Esophagus squamous epithelium (tissue), 5 donors: Measurements from ENCODE around the gene OR4C45. TPM values are rescaled to one million over a fixed set of nuclear protein-coding genes. Genes with fewer than 3 reads are reported as not detected.
"Not testable (repeated sequence)": the region's sequence is repeated elsewhere in the genome, so short reads cannot be mapped to it uniquely, and the experiment has no call there.

ENCODE experiments used
- DNase-seq: peaks from one replicate; lab custom pipeline; 2025; lab: John Stamatoyannopoulos, UW
- H3K27ac ChIP-seq, 4 donors: fragments of 200-600 bp; sonication (generic); one replicate each; pipeline ENCODE4 v1.5.1; 2016 to 2019; ENCODE audit warnings: mild to moderate bottlenecking in 1 of 4
- H3K27me3 ChIP-seq, 4 donors: fragments of 200-600 bp; sonication (generic); 1 replicate in 3 of 4; 2 replicates in 1 of 4; pipeline versions ENCODE4 v1.5.1 to v1.6.0; 2017 to 2021; ENCODE audit warnings: antibody characterized with exemption in 1 of 4
- H3K36me3 ChIP-seq, 3 donors: fragments of 200-600 bp; sonication (generic); one replicate each; pipeline ENCODE4 v1.5.1; 2016 to 2019
- H3K4me1 ChIP-seq, 3 donors: fragments of 200-600 bp; sonication (generic); one replicate each; pipeline ENCODE4 v1.5.1; 2017 to 2019
- H3K4me3 ChIP-seq, 4 donors: fragments of 200-600 bp; sonication (generic); 1 replicate in 3 of 4; 2 replicates in 1 of 4; pipeline ENCODE4 v1.5.1; 2016 to 2019; ENCODE audit warnings: mild to moderate bottlenecking in 2 of 4, moderate library complexity in 1 of 4
- H3K9me3 ChIP-seq, 3 donors: fragments of 200-600 bp; sonication (generic); one replicate each; pipeline ENCODE4 v1.5.1; 2016 to 2019
- POLR2A ChIP-seq, 4 donors: fragments of 450-650 bp; IDR thresholded peaks; one replicate each; pipeline ENCODE4 v1.6.1; 2017; ENCODE audit warnings: antibody characterized with exemption in 4 of 4, mild to moderate bottlenecking in 4 of 4, moderate library complexity in 3 of 4
- WGBS, 2 donors: methylation state at CpG; one replicate each; pipeline ENCODE4 v1.1.5; 2018; 5-methylcytosine and 5-hydroxymethylcytosine counted together
- intact Hi-C: fragments of 100-400 bp; cut with DNase I; formaldehyde crosslinking; loops from one replicate; pipeline ENCODE4 v1.15.0; 2022
- total RNA-seq, 4 donors: library from RNA; depleted of rRNA; stranded (reverse); fragments of >200 nt; gene quantifications; one replicate each; pipeline ENCODE4 v1.1.0, GENCODE V29; 2016
- TF ChIP-seq, protein P1 (sequence below), 6 experiments: fragments of 450-650 bp in 4 of 6; fragments of 200-600 bp in 2 of 6; sonication (generic) in 2 of 6; IDR thresholded peaks; one replicate each; pipeline ENCODE4 v1.5.1; 2016 to 2019; ENCODE audit warnings: antibody characterized with exemption in 6 of 6, mild to moderate bottlenecking in 4 of 6, moderate library complexity in 4 of 6
- donor health status: DM: yes; HTN: yes; CAD: no.

The OR4C45 gene
- total RNA-seq, 4 donors from 2014 or later: not detected

- 65 to 85% methylated on average over 6 of the region's 6 CpGs for WGBS, 2 donors
- Histone ChIP-seq H3K27me3 (no peaks in the 10 kb centered on the region), H3K27ac (no peak overlapping the region), H3K9me3 (peaks cover 0 to 70% (median 0%) of the 10 kb centered on the region in 3 donors), H3K4me3 (no peak overlapping the region), H3K4me1 (no peaks in the 10 kb centered on the region), H3K36me3 (no peaks in the 10 kb centered on the region)
- TF ChIP-seq, protein P1, sequence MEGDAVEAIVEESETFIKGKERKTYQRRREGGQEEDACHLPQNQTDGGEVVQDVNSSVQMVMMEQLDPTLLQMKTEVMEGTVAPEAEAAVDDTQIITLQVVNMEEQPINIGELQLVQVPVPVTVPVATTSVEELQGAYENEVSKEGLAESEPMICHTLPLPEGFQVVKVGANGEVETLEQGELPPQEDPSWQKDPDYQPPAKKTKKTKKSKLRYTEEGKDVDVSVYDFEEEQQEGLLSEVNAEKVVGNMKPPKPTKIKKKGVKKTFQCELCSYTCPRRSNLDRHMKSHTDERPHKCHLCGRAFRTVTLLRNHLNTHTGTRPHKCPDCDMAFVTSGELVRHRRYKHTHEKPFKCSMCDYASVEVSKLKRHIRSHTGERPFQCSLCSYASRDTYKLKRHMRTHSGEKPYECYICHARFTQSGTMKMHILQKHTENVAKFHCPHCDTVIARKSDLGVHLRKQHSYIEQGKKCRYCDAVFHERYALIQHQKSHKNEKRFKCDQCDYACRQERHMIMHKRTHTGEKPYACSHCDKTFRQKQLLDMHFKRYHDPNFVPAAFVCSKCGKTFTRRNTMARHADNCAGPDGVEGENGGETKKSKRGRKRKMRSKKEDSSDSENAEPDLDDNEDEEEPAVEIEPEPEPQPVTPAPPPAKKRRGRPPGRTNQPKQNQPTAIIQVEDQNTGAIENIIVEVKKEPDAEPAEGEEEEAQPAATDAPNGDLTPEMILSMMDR (IDR thresholded peaks at IDR 0.05): no peak
- TF ChIP-seq POLR2A (IDR thresholded peaks at IDR 0.05): no peak
- intact Hi-C loops: no loop called here
- DNase-seq: no peak
Observed at GRCh38 chr11:50074161-50074560, 41.5 kb downstream of the OR4C45 start.

DNA sequence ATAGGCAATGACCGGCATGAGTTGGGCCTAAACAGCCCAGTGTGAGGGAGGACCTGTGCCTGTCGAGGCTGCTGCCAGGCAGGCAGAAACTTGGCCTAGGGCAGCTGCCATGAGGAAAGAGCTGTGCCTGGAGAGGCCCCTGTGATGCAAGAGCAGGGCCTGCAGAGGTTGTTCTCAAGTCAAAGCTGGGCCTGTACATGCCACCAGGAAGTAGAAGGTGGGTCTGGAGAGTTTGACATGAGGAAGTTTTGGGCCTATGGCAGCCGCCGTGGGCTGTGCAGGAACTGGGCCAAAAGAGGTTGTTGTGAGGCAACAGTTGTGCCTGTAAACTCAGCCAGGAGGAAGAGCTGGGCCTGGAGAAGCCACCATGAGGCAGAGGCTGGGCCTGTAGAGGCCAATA lies 43.2 kb downstream of the OR4C45 start:
- Histone ChIP-seq H3K27ac (no peak overlapping the region), H3K4me1 (no peaks in the 10 kb centered on the region), H3K4me3 (no peak overlapping the region), H3K27me3 (no peaks in the 10 kb centered on the region), H3K9me3 (peaks cover 0 to 68% (median 0%) of the 10 kb centered on the region in 3 donors), H3K36me3 (no peaks in the 10 kb centered on the region)
- no peak for TF ChIP-seq POLR2A (IDR thresholded peaks at IDR 0.05)
- TF ChIP-seq, protein P1 (IDR thresholded peaks at IDR 0.05): no peak
- DNase-seq: no peak
- 52 to 77% methylated on average over 4 of the region's 4 CpGs for WGBS, 2 donors
- intact Hi-C loops: no loop called here

GRCh38 chr11:50077526-50077925 lies 44.9 kb downstream of the OR4C45 start:
- no peak overlapping the region for H3K27ac ChIP-seq
- TF ChIP-seq POLR2A (IDR thresholded peaks at IDR 0.05): no peak
- TF ChIP-seq, protein P1 (IDR thresholded peaks at IDR 0.05): no peak
- WGBS, 2 donors: 70 to 84% methylated on average over 5 of the region's 5 CpGs
- no peak overlapping the region for H3K4me3 ChIP-seq
- H3K36me3 ChIP-seq: no peaks in the 10 kb centered on the region
- DNase-seq: no peak
- intact Hi-C loops: no loop called here
- H3K27me3 ChIP-seq: no peaks in the 10 kb centered on the region
- no peaks in the 10 kb centered on the region for H3K4me1 ChIP-seq
- H3K9me3 ChIP-seq: peaks cover 0 to 52% (median 0%) of the 10 kb centered on the region in 3 donors

GRCh38 chr11:50078001-50078400 lies 45.3 kb downstream of the OR4C45 start:
- Histone ChIP-seq H3K4me3 (no peak overlapping the region), H3K27ac (no peak overlapping the region), H3K4me1 (no peaks in the 10 kb centered on the region), H3K9me3 (peaks cover 0 to 47% (median 0%) of the 10 kb centered on the region in 3 donors), H3K27me3 (no peaks in the 10 kb centered on the region), H3K36me3 (no peaks in the 10 kb centered on the region)
- TF ChIP-seq, protein P1 (IDR thresholded peaks at IDR 0.05): no peak
- TF ChIP-seq POLR2A (IDR thresholded peaks at IDR 0.05): no peak
- intact Hi-C loops: no loop called here
- 77 to 88% methylated on average over 1 of the region's 1 CpG for WGBS, 2 donors
- DNase-seq: no peak

DNA sequence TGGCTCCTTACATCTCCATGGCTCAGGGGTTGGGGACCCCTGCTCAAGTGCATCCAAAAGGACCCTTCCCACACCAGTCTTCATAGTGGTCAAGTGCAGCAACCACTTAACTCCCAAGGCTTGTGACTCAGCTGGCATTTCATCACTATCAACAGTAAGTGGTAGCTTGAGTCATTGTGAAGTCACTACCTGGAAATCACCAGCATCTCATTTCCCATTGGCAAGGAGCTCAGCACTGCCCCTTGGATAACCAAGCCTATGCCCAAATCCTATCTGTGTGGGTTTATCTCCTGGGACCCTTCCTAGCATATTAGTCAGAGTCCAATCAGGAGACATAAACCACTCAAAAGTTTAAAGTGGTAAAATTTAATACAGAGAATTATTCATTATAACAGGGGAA lies 46.3 kb downstream of the OR4C45 start:
- intact Hi-C loops, H3K27me3 ChIP-seq, H3K36me3 ChIP-seq, H3K4me3 ChIP-seq, H3K27ac ChIP-seq, H3K4me1 ChIP-seq, DNase-seq: not testable (repeated sequence)
- peaks cover 0 to 37% (median 0%) of the 10 kb centered on the region in 3 donors for H3K9me3 ChIP-seq

- intact Hi-C loops: no loop called here
- no peak overlapping the region for H3K4me3 ChIP-seq
- TF ChIP-seq, protein P1 (IDR thresholded peaks at IDR 0.05): no peak
- TF ChIP-seq POLR2A (IDR thresholded peaks at IDR 0.05): no peak
- no peaks in the 10 kb centered on the region for H3K27me3 ChIP-seq
- H3K4me1 ChIP-seq: no peaks in the 10 kb centered on the region
- no peak for DNase-seq
- H3K36me3 ChIP-seq: no peaks in the 10 kb centered on the region
- H3K27ac ChIP-seq: no peak overlapping the region
- peaks cover 0 to 30% (median 0%) of the 10 kb centered on the region in 3 donors for H3K9me3 ChIP-seq
Observed at GRCh38 chr11:50080256-50080655, 47.6 kb downstream of the OR4C45 start.
